IMR-90 (cell line): Measurements from ENCODE around the gene THADA. TPM values are rescaled to one million over a fixed set of nuclear protein-coding genes. Genes with fewer than 3 reads are reported as not detected.

Source experiments
- ATAC-seq: fragments of 200-7000 bp; cut with Tn5 transposase; 2 replicates; pipeline ENCODE4 v1.9.1; 2020; ENCODE audit warnings: low read depth, mild to moderate bottlenecking, moderate library complexity
- BruUV-seq: library from RNA; stranded (reverse); fragments of 400-500 nt; replicated peaks from 2 replicates; lab custom pipeline; 2021; lab: Mats Ljungman, UMichigan
- CTCF ChIA-PET: fragments of 300-600 bp; formaldehyde crosslinking; extraction: SDS; loops from one replicate; lab custom pipeline; 2021; ENCODE audit warnings: antibody characterized with exemption; lab: Yijun Ruan, JAX
- POLR2A ChIA-PET: fragments of 300-600 bp; sonication (Branson Sonifier 250); formaldehyde crosslinking; loops from one replicate; lab custom pipeline; 2022; ENCODE audit warnings: antibody characterized with exemption; ENCODE audit not compliant: unreplicated experiment; lab: Charles Lee
- DNase-seq: peaks from one replicate; pipeline ENCODE4 v3.0.0; 2013
- H2AFZ ChIP-seq: replicated peaks from 2 replicates; pipeline ENCODE3; 2013; ENCODE audit warnings: low read length, mild to moderate bottlenecking; ENCODE audit not compliant: poor library complexity
- H2AK5ac ChIP-seq: 2 replicates; pipeline ENCODE4 v1.6.1; 2013; ENCODE audit warnings: low read depth, low read length, inconsistent platforms
- H2AK9ac ChIP-seq: replicated peaks from 2 replicates; pipeline ENCODE3; 2013; ENCODE audit warnings: mild to moderate bottlenecking, low read depth, low read length, moderate library complexity; ENCODE audit not compliant: poor library complexity
- H2BK120ac ChIP-seq: 2 replicates; pipeline ENCODE4 v1.6.1; 2013; ENCODE audit warnings: low read depth, low read length, inconsistent platforms
- H2BK15ac ChIP-seq: 3 replicates; pipeline ENCODE4 v1.6.1; 2013; ENCODE audit warnings: low read depth, low read length, inconsistent platforms
- H2BK20ac ChIP-seq: 2 replicates; pipeline ENCODE4 v1.6.1; 2013; ENCODE audit warnings: low read depth, mild to moderate bottlenecking, inconsistent platforms, low read length, moderate library complexity
- H2BK5ac ChIP-seq: 2 replicates; pipeline ENCODE4 v1.6.1; 2013; ENCODE audit warnings: mild to moderate bottlenecking, low read depth, low read length, inconsistent platforms; ENCODE audit not compliant: poor library complexity, severe bottlenecking
- H3K14ac ChIP-seq: replicated peaks from 2 replicates; pipeline ENCODE4 v1.6.1; 2013; ENCODE audit warnings: low read depth, low read length, inconsistent platforms
- H3K18ac ChIP-seq: 2 replicates; pipeline ENCODE4 v1.6.1; 2013; ENCODE audit warnings: low read depth, low read length, control low read depth
- H3K23ac ChIP-seq: 2 replicates; pipeline ENCODE4 v1.6.1; 2013; ENCODE audit warnings: low read depth, low read length, inconsistent platforms
- H3K27ac ChIP-seq: 2 replicates; pipeline ENCODE4 v1.5.1; 2013; ENCODE audit warnings: mild to moderate bottlenecking, control low read depth, low read length; ENCODE audit not compliant: insufficient read depth
- H3K27me3 ChIP-seq: 2 replicates; pipeline ENCODE4 v1.6.1; 2013; ENCODE audit warnings: low read length; ENCODE audit not compliant: control insufficient read depth, insufficient read depth
- H3K36me3 ChIP-seq: 2 replicates; pipeline ENCODE4 v1.6.1; 2013; ENCODE audit warnings: low read length, mixed read lengths; ENCODE audit not compliant: control insufficient read depth, insufficient read depth
- H3K4ac ChIP-seq: 2 replicates; pipeline ENCODE4 v1.6.1; 2013; ENCODE audit warnings: low read depth, low read length, inconsistent platforms
- H3K4me1 ChIP-seq: 2 replicates; pipeline ENCODE4 v1.6.1; 2013; ENCODE audit warnings: low read length, mixed read lengths; ENCODE audit not compliant: control insufficient read depth, insufficient read depth
- H3K4me2 ChIP-seq: 2 replicates; pipeline ENCODE4 v1.6.1; 2013; ENCODE audit warnings: low read depth, mild to moderate bottlenecking, control low read depth, low read length, moderate library complexity
- H3K4me3 ChIP-seq: 2 replicates; pipeline ENCODE4 v1.5.1; 2013; ENCODE audit warnings: low read depth, mild to moderate bottlenecking, control low read depth, low read length, moderate library complexity; ENCODE audit not compliant: insufficient read depth
- H3K56ac ChIP-seq: 2 replicates; pipeline ENCODE4 v1.6.1; 2013; ENCODE audit warnings: low read length, inconsistent platforms; ENCODE audit not compliant: insufficient read depth; ENCODE audit errors: extremely low read depth
- H3K79me1 ChIP-seq, 2 experiments: 2 replicates each; pipeline ENCODE4 v1.6.1; 2013; ENCODE audit warnings: low read length in 2 of 2, inconsistent platforms in 1 of 2, low read depth in 1 of 2
- H3K9ac ChIP-seq: 2 replicates; pipeline ENCODE4 v1.6.1; 2013; ENCODE audit warnings: low read depth, low read length, control low read depth
- H3K9me1 ChIP-seq: 2 replicates; pipeline ENCODE4 v1.6.1; 2013; ENCODE audit warnings: low read length, inconsistent platforms; ENCODE audit not compliant: insufficient read depth
- H3K9me3 ChIP-seq: 2 replicates; pipeline ENCODE4 v1.6.1; 2013; ENCODE audit warnings: low read length; ENCODE audit not compliant: control insufficient read depth, insufficient read depth
- H4K20me1 ChIP-seq: 2 replicates; pipeline ENCODE4 v1.6.1; 2013; ENCODE audit warnings: low read length, inconsistent platforms; ENCODE audit not compliant: insufficient read depth
- H4K5ac ChIP-seq: 2 replicates; pipeline ENCODE4 v1.6.1; 2013; ENCODE audit warnings: mild to moderate bottlenecking, low read depth, low read length, control low read depth
- H4K8ac ChIP-seq, 2 experiments: 2 replicates each; pipeline ENCODE4 v1.6.1; 2013; ENCODE audit warnings: low read depth in 2 of 2, low read length in 2 of 2, control low read depth in 1 of 2, inconsistent platforms in 1 of 2
- H4K91ac ChIP-seq: 2 replicates; pipeline ENCODE4 v1.6.1; 2013; ENCODE audit warnings: low read depth, low read length, inconsistent platforms; ENCODE audit not compliant: insufficient read depth
- BHLHE40 ChIP-seq: fragments of 150-350 bp; IDR thresholded peaks from 2 replicates; pipeline ENCODE4 v1.6.1; 2016; ENCODE audit warnings: mild to moderate bottlenecking, low read depth, low read length
- CEBPB ChIP-seq: IDR thresholded peaks from 2 replicates; pipeline ENCODE4 v1.6.1; 2012; ENCODE audit warnings: low read depth, low read length, improper control_type of control experiment
- CHD1 ChIP-seq: IDR thresholded peaks from 2 replicates; pipeline ENCODE4 v1.6.1; 2012; ENCODE audit warnings: low read depth, low read length, improper control_type of control experiment
- FOS ChIP-seq: fragments of 150-350 bp; IDR thresholded peaks from 2 replicates; pipeline ENCODE4 v1.6.1; 2016; ENCODE audit warnings: low read depth, low read length
- MAFK ChIP-seq: IDR thresholded peaks from 2 replicates; pipeline ENCODE4 v1.6.1; 2012; ENCODE audit warnings: low read depth, low read length, improper control_type of control experiment
- MAZ ChIP-seq: IDR thresholded peaks from 2 replicates; pipeline ENCODE4 v1.6.1; 2012; ENCODE audit warnings: low read depth, mild to moderate bottlenecking, low read length, improper control_type of control experiment, moderate library complexity, borderline replicate concordance
- MXI1 ChIP-seq: IDR thresholded peaks from 2 replicates; pipeline ENCODE4 v1.6.1; 2012; ENCODE audit warnings: low read depth, mild to moderate bottlenecking, low read length, moderate library complexity, borderline replicate concordance
- NFE2L2 ChIP-seq: fragments of 150-350 bp; IDR thresholded peaks from 2 replicates; pipeline ENCODE4 v1.6.1; 2016; ENCODE audit warnings: low read depth, mild to moderate bottlenecking, low read length
- POLR2A ChIP-seq: IDR thresholded peaks from 2 replicates; pipeline ENCODE4 v1.6.1; 2012; ENCODE audit warnings: mild to moderate bottlenecking, low read depth, low read length
- RAD21 ChIP-seq: IDR thresholded peaks from 2 replicates; pipeline ENCODE4 v1.6.1; 2012; ENCODE audit warnings: low read length, improper control_type of control experiment
- RCOR1 ChIP-seq: IDR thresholded peaks from 2 replicates; pipeline ENCODE4 v1.6.1; 2012; ENCODE audit warnings: mild to moderate bottlenecking, low read length, improper control_type of control experiment; ENCODE audit not compliant: insufficient replicate concordance
- RFX5 ChIP-seq: IDR thresholded peaks from 2 replicates; pipeline ENCODE4 v1.8.0; 2012; ENCODE audit warnings: low read depth, mild to moderate bottlenecking, low read length, moderate library complexity
- SMC3 ChIP-seq: fragments of 150-350 bp; IDR thresholded peaks from 2 replicates; pipeline ENCODE4 v1.6.1; 2016; ENCODE audit warnings: low read depth, mild to moderate bottlenecking, antibody characterized with exemption, low read length, moderate library complexity
- WGBS, 2 experiments: methylation state at CpG; one replicate each; pipeline versions ENCODE4 v1.1.5 to v1.1.7; 2013; ENCODE audit warnings: missing lambda C conversion rate in 2 of 2; ENCODE audit not compliant: insufficient read length in 1 of 2; ENCODE audit errors: extremely low coverage in 2 of 2; 5-methylcytosine and 5-hydroxymethylcytosine counted together
- dilution Hi-C: fragments of 300-500 bp; cut with HindIII; formaldehyde crosslinking; loops from one replicate; pipeline ENCODE4 v1.14.3; 2018; ENCODE audit warnings: low sequenced_read_pairs; ENCODE audit not compliant: unreplicated experiment
- in situ Hi-C: fragments of 300-500 bp; cut with MboI; formaldehyde crosslinking; loops from 3 replicates; pipeline ENCODE4 v1.14.3; 2019; ENCODE audit warnings: low sequenced_read_pairs, inconsistent platforms, mixed read lengths
- intact Hi-C: fragments of 100-400 bp; cut with micrococcal nuclease; formaldehyde crosslinking; loops from 2 replicates; pipeline ENCODE4 v1.10.0; 2022
- polyA plus RNA-seq, 3 experiments: library from polyadenylated mRNA; depleted of rRNA; stranded (reverse); fragments of >200 nt; gene quantifications; 2 replicates each; pipeline ENCODE4 v1.2.3, GENCODE V29; 2012; ENCODE audit warnings: low replicate concordance in 1 of 3
- total RNA-seq: library from RNA; depleted of rRNA; stranded (reverse); fragments of >200 nt; gene quantifications from 2 replicates; pipeline ENCODE4 v1.2.3, GENCODE V29; 2012
- TF ChIP-seq, protein P1 (sequence below): conservative IDR thresholded peaks from 2 replicates; pipeline ENCODE4 v1.5.1; 2012; ENCODE audit warnings: mild to moderate bottlenecking, low read depth, low read length, improper control_type of control experiment
- TF ChIP-seq, protein P2 (sequence below): fragments of 150-350 bp; IDR thresholded peaks from 2 replicates; pipeline ENCODE4 v1.6.1; 2016; ENCODE audit warnings: low read depth, mild to moderate bottlenecking, low read length, moderate library complexity, borderline replicate concordance
- TF ChIP-seq, protein P3 (sequence below): fragments of 150-350 bp; IDR thresholded peaks from 2 replicates; pipeline ENCODE4 v1.6.1; 2017; ENCODE audit warnings: mild to moderate bottlenecking, antibody characterized with exemption, low read length, low read depth

Gene THADA
- total and polyA plus RNA-seq, 2 of the 4 experiments (the other 2 are of a cell fraction) = 10.5 to 21.3 TPM

DNA sequence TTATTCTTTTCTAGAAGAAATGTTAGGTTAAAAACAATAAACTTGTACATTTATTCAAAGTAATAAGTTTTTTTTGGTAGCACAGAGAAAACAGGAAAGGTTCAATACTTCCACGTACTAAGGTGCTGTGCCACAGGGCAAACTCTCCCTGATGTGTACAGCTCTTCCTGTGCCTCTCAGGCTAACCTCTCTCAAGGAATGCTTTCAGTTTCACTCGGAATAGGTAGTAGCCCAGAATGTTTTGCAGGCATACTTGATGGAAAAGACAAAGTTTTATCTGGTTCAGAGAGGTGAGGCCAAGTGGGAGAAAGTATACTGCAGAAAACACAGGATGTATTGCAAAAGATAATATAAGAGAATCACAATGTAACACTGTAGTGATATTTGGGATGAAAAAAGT is 198.4 kb downstream of the THADA start:
- Histone ChIP-seq H3K4me2 (no peak overlapping the region), H3K4me1 (peaks cover 16% of the 10 kb centered on the region), H2AK9ac (no peak overlapping the region), H3K27ac (no peak overlapping the region), H3K27me3 (no peaks in the 10 kb centered on the region), H3K23ac (no peak overlapping the region), H3K9me1 (peaks cover 6% of the 10 kb centered on the region; the same call in 1 of the 2 replicates), H3K9ac (no peak overlapping the region), H4K91ac (no peak overlapping the region), H3K4ac (no peak overlapping the region), H2AFZ (no peak overlapping the region), H4K5ac (no peak overlapping the region), H2BK20ac (no peak overlapping the region), H2AK5ac (no peak overlapping the region), H4K8ac (no peak overlapping the region), H3K18ac (peak overlapping the region; percentile 42; the same call in 1 of the 2 replicates), H2BK120ac (no peak overlapping the region), H3K9me3 (no peaks in the 10 kb centered on the region), H3K4me3 (no peak overlapping the region), H4K20me1 (peaks cover 4% of the 10 kb centered on the region; the same call in 1 of the 2 replicates), H2BK5ac (no peak overlapping the region), H3K36me3 (no peaks in the 10 kb centered on the region), H3K56ac (no peak overlapping the region), H3K79me1 (peaks cover 0 to 3% of the 10 kb centered on the region in 2 experiments; a peak in 1 of 4 replicates), H2BK15ac (no peak overlapping the region; the same call in 2 of the 3 replicates), H3K14ac (no peak overlapping the region)
- dilution Hi-C loops (no loop called here), in situ Hi-C loops (no loop called here), intact Hi-C loops (loop anchor here (5.0 kb wide), 1 partner anchor 40 kb away; no protein-coding TSS in a partner anchor)
- TF ChIP-seq RFX5 (no peak), CEBPB (no peak), FOS (no peak), RAD21 (no peak), RCOR1 (no peak), MAFK (no peak), MXI1 (no peak), NFE2L2 (no peak), SMC3 (no peak), POLR2A (no peak), MAZ (no peak), CHD1 (no peak), BHLHE40 (no peak)
- TF ChIP-seq, protein P1, sequence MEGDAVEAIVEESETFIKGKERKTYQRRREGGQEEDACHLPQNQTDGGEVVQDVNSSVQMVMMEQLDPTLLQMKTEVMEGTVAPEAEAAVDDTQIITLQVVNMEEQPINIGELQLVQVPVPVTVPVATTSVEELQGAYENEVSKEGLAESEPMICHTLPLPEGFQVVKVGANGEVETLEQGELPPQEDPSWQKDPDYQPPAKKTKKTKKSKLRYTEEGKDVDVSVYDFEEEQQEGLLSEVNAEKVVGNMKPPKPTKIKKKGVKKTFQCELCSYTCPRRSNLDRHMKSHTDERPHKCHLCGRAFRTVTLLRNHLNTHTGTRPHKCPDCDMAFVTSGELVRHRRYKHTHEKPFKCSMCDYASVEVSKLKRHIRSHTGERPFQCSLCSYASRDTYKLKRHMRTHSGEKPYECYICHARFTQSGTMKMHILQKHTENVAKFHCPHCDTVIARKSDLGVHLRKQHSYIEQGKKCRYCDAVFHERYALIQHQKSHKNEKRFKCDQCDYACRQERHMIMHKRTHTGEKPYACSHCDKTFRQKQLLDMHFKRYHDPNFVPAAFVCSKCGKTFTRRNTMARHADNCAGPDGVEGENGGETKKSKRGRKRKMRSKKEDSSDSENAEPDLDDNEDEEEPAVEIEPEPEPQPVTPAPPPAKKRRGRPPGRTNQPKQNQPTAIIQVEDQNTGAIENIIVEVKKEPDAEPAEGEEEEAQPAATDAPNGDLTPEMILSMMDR = no peak
- TF ChIP-seq, protein P2, sequence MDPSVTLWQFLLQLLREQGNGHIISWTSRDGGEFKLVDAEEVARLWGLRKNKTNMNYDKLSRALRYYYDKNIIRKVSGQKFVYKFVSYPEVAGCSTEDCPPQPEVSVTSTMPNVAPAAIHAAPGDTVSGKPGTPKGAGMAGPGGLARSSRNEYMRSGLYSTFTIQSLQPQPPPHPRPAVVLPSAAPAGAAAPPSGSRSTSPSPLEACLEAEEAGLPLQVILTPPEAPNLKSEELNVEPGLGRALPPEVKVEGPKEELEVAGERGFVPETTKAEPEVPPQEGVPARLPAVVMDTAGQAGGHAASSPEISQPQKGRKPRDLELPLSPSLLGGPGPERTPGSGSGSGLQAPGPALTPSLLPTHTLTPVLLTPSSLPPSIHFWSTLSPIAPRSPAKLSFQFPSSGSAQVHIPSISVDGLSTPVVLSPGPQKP = no peak
- TF ChIP-seq, protein P3, sequence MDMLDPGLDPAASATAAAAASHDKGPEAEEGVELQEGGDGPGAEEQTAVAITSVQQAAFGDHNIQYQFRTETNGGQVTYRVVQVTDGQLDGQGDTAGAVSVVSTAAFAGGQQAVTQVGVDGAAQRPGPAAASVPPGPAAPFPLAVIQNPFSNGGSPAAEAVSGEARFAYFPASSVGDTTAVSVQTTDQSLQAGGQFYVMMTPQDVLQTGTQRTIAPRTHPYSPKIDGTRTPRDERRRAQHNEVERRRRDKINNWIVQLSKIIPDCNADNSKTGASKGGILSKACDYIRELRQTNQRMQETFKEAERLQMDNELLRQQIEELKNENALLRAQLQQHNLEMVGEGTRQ = no peak
- ChIA-PET CTCF (no interaction called here), POLR2A (no interaction called here)
- no CpG with 5 or more reads among the region's 2 CpGs for WGBS, 2 experiments
- DNase-seq (no peak), ATAC-seq (no peak)
- no TSS peak for BruUV-seq
